A549 (cell line): ENCODE data around the gene MAST2. TPM values are rescaled to one million over a fixed set of nuclear protein-coding genes. Genes with fewer than 3 reads are reported as not detected.

Experiments used
- ATAC-seq, 2 experiments: fragments of 200-7000 bp in 1 of 2; fragments of >200 bp in 1 of 2; cut with Nextera tagmentation in 1 of 2; cut with Tn5 transposase in 1 of 2; 3 replicates each; pipeline versions ENCODE4 v1.8.0 to v1.9.1; 2018 to 2020; ENCODE audit warnings: mild to moderate bottlenecking in 1 of 2, moderate library complexity in 1 of 2
- CTCF ChIA-PET: fragments of 300-600 bp; sonication (Branson Sonifier 250); formaldehyde crosslinking; extraction: SDS; loops from one replicate; lab custom pipeline; 2021; ENCODE audit warnings: antibody characterized with exemption, inconsistent platforms; lab: Yijun Ruan, JAX
- POLR2A ChIA-PET: fragments of 350-600 bp; formaldehyde crosslinking; extraction: SDS; loops from one replicate; lab custom pipeline; 2021; ENCODE audit warnings: antibody characterized with exemption, inconsistent platforms; lab: Yijun Ruan, JAX
- DNase-seq, 2 experiments: peaks; one replicate each; pipeline versions ENCODE4 v3.0.0 to v3.0.0-alpha.2; 2011 to 2016; ENCODE audit warnings: low read depth in 1 of 2, low spot score in 1 of 2
- FAIRE-seq: peaks from 2 replicates; lab custom pipeline; 2011; peaks lifted over from hg19 to GRCh38; lab: Jason Lieb, UNC
- H3K27ac ChIP-seq, 2 experiments: fragments of >200 bp; sonication (Bioruptor Twin); formaldehyde crosslinking; 3 replicates each; pipeline ENCODE4 v1.5.1; 2016 to 2017
- H3K4me1 ChIP-seq: fragments of >200 bp; sonication (Bioruptor Twin); formaldehyde crosslinking; 3 replicates; pipeline ENCODE4 v1.6.1; 2016
- H3K4me2 ChIP-seq: fragments of >200 bp; sonication (Bioruptor Twin); formaldehyde crosslinking; 3 replicates; pipeline ENCODE4 v1.6.1; 2016
- H3K4me3 ChIP-seq: fragments of >200 bp; sonication (Bioruptor Twin); formaldehyde crosslinking; 3 replicates; pipeline ENCODE4 v1.5.1; 2016
- H3K9me3 ChIP-seq: fragments of >200 bp; sonication (Bioruptor Twin); formaldehyde crosslinking; 3 replicates; pipeline ENCODE4 v1.6.1; 2016
- ATOH8 ChIP-seq: fragments of 250-450 bp; sonication (Bioruptor Pico); IDR thresholded peaks from 2 replicates; pipeline ENCODE4 v1.5.0; 2020; ENCODE audit warnings: low read depth, mild to moderate bottlenecking, moderate library complexity
- BHLHE40 ChIP-seq: IDR thresholded peaks from 2 replicates; pipeline ENCODE4 v1.6.1; 2012; ENCODE audit warnings: low read depth, low read length, inconsistent platforms
- CBX2 ChIP-seq: fragments of 200-600 bp; sonication (generic); IDR thresholded peaks from 2 replicates; pipeline ENCODE4 v1.6.1; 2016; ENCODE audit warnings: low read depth, mild to moderate bottlenecking, borderline replicate concordance
- CHD2 ChIP-seq: fragments of 150-350 bp; IDR thresholded peaks from 2 replicates; pipeline ENCODE4 v1.6.1; 2014; ENCODE audit warnings: low read length; ENCODE audit not compliant: partially characterized antibody
- CTCF ChIP-seq: fragments of >200 bp; sonication (Bioruptor Twin); formaldehyde crosslinking; IDR thresholded peaks from 3 replicates; pipeline ENCODE4 v1.5.1; 2016
- E2F6 ChIP-seq: IDR thresholded peaks from 2 replicates; pipeline ENCODE4 v1.6.1; 2012; ENCODE audit warnings: low read depth, borderline replicate concordance
- EHF ChIP-seq: fragments of 250-450 bp; sonication (Bioruptor Pico); IDR thresholded peaks from 2 replicates; pipeline ENCODE4 v1.5.0; 2020; ENCODE audit warnings: mild to moderate bottlenecking
- EHMT2 ChIP-seq: fragments of 200-600 bp; sonication (generic); IDR thresholded peaks from 2 replicates; pipeline ENCODE4 v1.6.1; 2016; ENCODE audit warnings: antibody characterized with exemption, low read depth, mild to moderate bottlenecking, moderate library complexity
- ELK1 ChIP-seq: fragments of 150-350 bp; IDR thresholded peaks from 2 replicates; pipeline ENCODE4 v1.6.1; 2014; ENCODE audit warnings: low read depth, mild to moderate bottlenecking, low read length
- EP300 ChIP-seq, 2 experiments: fragments of >200 bp; sonication (Bioruptor Twin); formaldehyde crosslinking; IDR thresholded peaks; 2 replicates in 1 of 2; 3 replicates in 1 of 2; pipeline ENCODE4 v1.6.1; 2016 to 2017
- ESRRA ChIP-seq: fragments of 150-350 bp; IDR thresholded peaks from 2 replicates; pipeline ENCODE4 v1.6.1; 2014; ENCODE audit warnings: mild to moderate bottlenecking, low read length, borderline replicate concordance
- FOSB ChIP-seq: fragments of 250-450 bp; sonication (Bioruptor Pico); IDR thresholded peaks from 2 replicates; pipeline ENCODE4 v1.5.0; 2020; ENCODE audit warnings: mild to moderate bottlenecking, moderate library complexity
- FOSL2 ChIP-seq, 2 experiments: fragments of 450-650 bp in 1 of 2; fragments of >200 bp in 1 of 2; sonication (Bioruptor Twin) in 1 of 2; formaldehyde crosslinking; IDR thresholded peaks; 2 replicates each; pipeline versions ENCODE4 v1.5.0 to v1.6.1; 2016 to 2020; ENCODE audit warnings: mild to moderate bottlenecking in 1 of 2, moderate library complexity in 1 of 2
- GATA3 ChIP-seq: IDR thresholded peaks from 2 replicates; pipeline ENCODE4 v1.6.1; 2012; ENCODE audit warnings: borderline replicate concordance
- HES2 ChIP-seq: fragments of >200 bp; sonication (Bioruptor Twin); formaldehyde crosslinking; IDR thresholded peaks from 2 replicates; pipeline ENCODE4 v1.6.1; 2016
- HOXA7 ChIP-seq: fragments of 250-450 bp; sonication (Bioruptor Pico); IDR thresholded peaks from 2 replicates; pipeline ENCODE4 v1.5.0; 2020; ENCODE audit warnings: mild to moderate bottlenecking, moderate library complexity
- HOXB13 ChIP-seq: fragments of 250-450 bp; sonication (Bioruptor Pico); IDR thresholded peaks from 2 replicates; pipeline ENCODE4 v1.5.0; 2020; ENCODE audit warnings: low read depth, mild to moderate bottlenecking, moderate library complexity
- HOXB5 ChIP-seq: fragments of 250-450 bp; sonication (Bioruptor Pico); IDR thresholded peaks from 2 replicates; pipeline ENCODE4 v1.5.0; 2020; ENCODE audit warnings: mild to moderate bottlenecking, moderate library complexity
- JUN ChIP-seq, 2 experiments: fragments of >200 bp; sonication (Bioruptor Twin); formaldehyde crosslinking; IDR thresholded peaks; 2 replicates in 1 of 2; 3 replicates in 1 of 2; pipeline ENCODE4 v1.6.1; 2016 to 2017
- PBX3 ChIP-seq: IDR thresholded peaks from 2 replicates; pipeline ENCODE4 v1.6.1; 2012
- POLR2A ChIP-seq: IDR thresholded peaks from 2 replicates; pipeline ENCODE4 v1.6.1; 2012; ENCODE audit warnings: mild to moderate bottlenecking, low read length
- POLR2AphosphoS2 ChIP-seq: conservative IDR thresholded peaks from 2 replicates; pipeline ENCODE4 v1.6.1; 2012; ENCODE audit warnings: low read length, improper control_type of control experiment, inconsistent platforms
- RAD21 ChIP-seq, 2 experiments: fragments of >200 bp in 1 of 2; sonication (Bioruptor Twin) in 1 of 2; formaldehyde crosslinking in 1 of 2; IDR thresholded peaks in 1 of 2; conservative IDR thresholded peaks in 1 of 2; 2 replicates in 1 of 2; 3 replicates in 1 of 2; pipeline ENCODE4 v1.6.1; 2012 to 2018; ENCODE audit warnings: inconsistent platforms in 1 of 2
- RCOR1 ChIP-seq: fragments of 150-350 bp; IDR thresholded peaks from 2 replicates; pipeline ENCODE4 v1.6.1; 2014; ENCODE audit warnings: antibody characterized with exemption, low read length, low read depth
- REST ChIP-seq: fragments of 200-600 bp; sonication (generic); IDR thresholded peaks from 2 replicates; pipeline ENCODE4 v1.6.1; 2016; ENCODE audit warnings: antibody characterized with exemption, mild to moderate bottlenecking, moderate library complexity
- RFX5 ChIP-seq: fragments of 450-650 bp; IDR thresholded peaks from 2 replicates; pipeline ENCODE4 v1.7.1; 2014; ENCODE audit warnings: antibody characterized with exemption, mild to moderate bottlenecking, moderate library complexity
- ZFP36 ChIP-seq: fragments of 450-650 bp; IDR thresholded peaks from 2 replicates; pipeline ENCODE4 v1.6.1; 2014; ENCODE audit warnings: borderline replicate concordance; ENCODE audit not compliant: partially characterized antibody
- WGBS: methylation state at CpG from one replicate; pipeline ENCODE4 v1.1.6; 2017; ENCODE audit errors: missing lambda C conversion rate; 5-methylcytosine and 5-hydroxymethylcytosine counted together
- polyA plus RNA-seq, 4 experiments: library from polyadenylated mRNA; depleted of rRNA in 3 of 4; stranded (reverse); fragments of >200 nt; fragmentation: RNase III in 1 of 4; extraction: RNeasy Plus Mini Kit Qiagen cat#74134 plus additional on column Dnase treatment in 1 of 4; gene quantifications; 2 replicates in 3 of 4; 3 replicates in 1 of 4; pipeline ENCODE4 v1.2.3, GENCODE V29; 2011 to 2017

Gene MAST2
- polyA plus RNA-seq, 2 of the 4 experiments (the other 2 are of a cell fraction), result 19.3 to 20.5 TPM

- Histone ChIP-seq H3K27ac (no peak overlapping the region), H3K4me3 (no peak overlapping the region), H3K4me1 (peaks cover 10% of the 10 kb centered on the region; the same call in 2 of the 3 replicates), H3K4me2 (no peak overlapping the region), H3K9me3 (no peaks in the 10 kb centered on the region)
- CTCF ChIA-PET, result interaction anchor here (1.5 kb wide), 1 partner anchor 12 kb away, joined by 3 read pairs; no protein-coding TSS in a partner anchor
- 100% methylated on average over 3 of the region's 3 CpGs for WGBS
- no peak for TF ChIP-seq HOXB13 (CRISPR knock-in tag)
- no peak for TF ChIP-seq ATOH8 (CRISPR knock-in tag)
- TF ChIP-seq ESRRA, result no peak
- no peak for TF ChIP-seq GATA3
- no peak for TF ChIP-seq CHD2
- TF ChIP-seq JUN (IDR thresholded peaks at IDR 0.05), result no peak
- no peak for TF ChIP-seq RCOR1
- TF ChIP-seq ZFP36, result no peak
- no peak for TF ChIP-seq BHLHE40
- no peak for TF ChIP-seq HES2
- TF ChIP-seq RFX5, result no peak
- no peak for TF ChIP-seq ELK1
- no peak for TF ChIP-seq EHF (CRISPR knock-in tag)
- TF ChIP-seq FOSB (CRISPR knock-in tag), result no peak
- TF ChIP-seq RAD21 (conservative IDR thresholded peaks at IDR 0.05 in 1 of 2, IDR thresholded peaks at IDR 0.05 in 1 of 2), result no peak
- TF ChIP-seq PBX3, result no peak
- no peak for TF ChIP-seq FOSL2 (IDR thresholded peaks at IDR 0.05)
- no peak for TF ChIP-seq FOSL2 (CRISPR knock-in tag; IDR thresholded peaks at IDR 0.05)
- TF ChIP-seq CBX2, result no peak
- TF ChIP-seq POLR2AphosphoS2, result no peak
- FAIRE-seq (no peak), ATAC-seq (no peak), DNase-seq (no peak)
- POLR2A ChIA-PET, result no interaction called here
Observed at GRCh38 chr1:45969866-45970265, 166.5 kb downstream of the MAST2 start.

GRCh38 chr1:45971335-45971734, 167.9 kb downstream of the MAST2 start:
- no peak for ATAC-seq
- Histone ChIP-seq H3K4me1 (peaks cover 15% of the 10 kb centered on the region; the same call in 2 of the 3 replicates), H3K4me3 (no peak overlapping the region), H3K27ac (no peak overlapping the region), H3K4me2 (no peak overlapping the region), H3K9me3 (no peaks in the 10 kb centered on the region)
- 96% methylated on average over 3 of the region's 3 CpGs for WGBS
- no peak for FAIRE-seq
- ChIA-PET CTCF (no interaction called here), POLR2A (no interaction called here)
- DNase-seq, result no peak
- TF ChIP-seq CTCF (no peak), REST (no peak), HOXB5 (CRISPR knock-in tag) (no peak), HOXA7 (no peak), POLR2A (no peak), ESRRA (no peak), EHMT2 (no peak), E2F6 (no peak), PBX3 (no peak), FOSL2 (IDR thresholded peaks at IDR 0.05) (no peak), FOSL2 (CRISPR knock-in tag; IDR thresholded peaks at IDR 0.05) (no peak), EP300 (IDR thresholded peaks at IDR 0.05) (no peak)
